HFF-Myc (cell line): Measurements from ENCODE around the gene RIN2.

Experiments
- DNase-seq: peaks from one replicate; pipeline ENCODE4 v3.0.0-alpha.2; 2011; ENCODE audit warnings: low read depth; ENCODE audit errors: extremely low read depth
- H3K4me3 ChIP-seq: replicated peaks from 2 replicates; pipeline ENCODE4 v1.5.1; 2011; ENCODE audit warnings: low read depth, mild to moderate bottlenecking, control low read depth, low read length
- CTCF ChIP-seq: IDR thresholded peaks from 2 replicates; pipeline ENCODE4 v1.5.1; 2012; ENCODE audit warnings: mild to moderate bottlenecking, low read depth, low read length, control low read depth; ENCODE audit errors: missing control alignments

RIN2 gene

GRCh38 chr20:19760371-19760721 lies 2.3 kb downstream of the RIN2 start:
- H3K4me3 ChIP-seq: no peak overlapping the region
- no peak for DNase-seq
- TF ChIP-seq CTCF: no peak

GRCh38 chr20:19761326-19761725 lies 3.3 kb downstream of the RIN2 start:
- H3K4me3 ChIP-seq: no peak overlapping the region
- TF ChIP-seq CTCF: no peak
- no peak for DNase-seq

GRCh38 chr20:19761841-19762240 lies 3.8 kb downstream of the RIN2 start:
- H3K4me3 ChIP-seq: no peak overlapping the region
- DNase-seq: no peak
- TF ChIP-seq CTCF: no peak

- no peak for TF ChIP-seq CTCF
- DNase-seq: no peak
- no peak overlapping the region for H3K4me3 ChIP-seq
These were observed 6.1 kb downstream of the RIN2 start for GRCh38 chr20:19764207-19764606.

GRCh38 chr20:19765266-19765665 lies 7.2 kb downstream of the RIN2 start:
- TF ChIP-seq CTCF: no peak

GRCh38 chr20:19765913-19766312 lies 7.9 kb downstream of the RIN2 start:
- no peak overlapping the region for H3K4me3 ChIP-seq
- no peak for DNase-seq
- TF ChIP-seq CTCF: no peak

More at GRCh38 chr20:19765266-19765665, 7.2 kb downstream of the RIN2 start:
- H3K4me3 ChIP-seq: no peak overlapping the region
- DNase-seq: no peak

GRCh38 chr20:19767070-19767469 lies 9.0 kb downstream of the RIN2 start:
- TF ChIP-seq CTCF: no peak
- no peak overlapping the region for H3K4me3 ChIP-seq
- no peak for DNase-seq
